SU-DHL-6 (cell line): Measurements from ENCODE around the gene CDH23.

Experiments used
- H2AFZ ChIP-seq: fragments of 200-600 bp; sonication (generic); 2 replicates; pipeline ENCODE4 v1.6.1; 2014; ENCODE audit warnings: low read depth, mild to moderate bottlenecking, moderate library complexity, mixed read lengths, antibody characterized with exemption, low read length; ENCODE audit not compliant: severe bottlenecking
- H3F3A ChIP-seq: fragments of 200-600 bp; shearing (Covaris generic); 2 replicates; pipeline ENCODE4 v1.6.0; 2016; ENCODE audit warnings: antibody characterized with exemption, mild to moderate bottlenecking; ENCODE audit not compliant: insufficient read depth
- H3K27ac ChIP-seq: fragments of 200-600 bp; sonication (generic); 2 replicates; pipeline ENCODE4 v1.5.1; 2016; ENCODE audit warnings: low read depth, mild to moderate bottlenecking, low read length, moderate library complexity, mixed read lengths
- H3K27me3 ChIP-seq: fragments of 200-600 bp; sonication (generic), shearing (Covaris generic); 2 replicates; pipeline ENCODE4 v1.6.0; 2014; ENCODE audit warnings: mild to moderate bottlenecking, low read length
- H3K36me3 ChIP-seq: fragments of 200-600 bp; sonication (generic); 2 replicates; pipeline ENCODE4 v1.6.1; 2014; ENCODE audit warnings: mild to moderate bottlenecking, low read length, mixed read lengths
- H3K4me2 ChIP-seq: fragments of 300-600, 200-600 bp; shearing (Covaris generic), sonication (generic); 2 replicates; pipeline ENCODE4 v1.6.0; 2014; ENCODE audit warnings: low read length, low read depth, mild to moderate bottlenecking; ENCODE audit not compliant: poor library complexity, severe bottlenecking
- H3K4me3 ChIP-seq: fragments of 200-600 bp; sonication (generic); 2 replicates; pipeline ENCODE4 v1.5.1; 2014; ENCODE audit warnings: antibody characterized with exemption, low read length, mild to moderate bottlenecking, mixed read lengths; ENCODE audit not compliant: insufficient read depth, poor library complexity, severe bottlenecking
- H3K79me2 ChIP-seq: fragments of 200-600 bp; sonication (generic); 2 replicates; pipeline ENCODE4 v1.6.1; 2014; ENCODE audit warnings: mild to moderate bottlenecking, low read length, moderate library complexity; ENCODE audit not compliant: insufficient read depth
- H3K9ac ChIP-seq: fragments of 200-600 bp; sonication (generic); 2 replicates; pipeline ENCODE4 v1.7.0; 2014; ENCODE audit warnings: mild to moderate bottlenecking, low read length
- H3K9me2 ChIP-seq: fragments of 200-600 bp; sonication (generic); replicated peaks from 2 replicates; pipeline ENCODE4 v1.6.1; 2014; ENCODE audit warnings: low read length; ENCODE audit not compliant: insufficient read depth
- H3K9me3 ChIP-seq: fragments of 200-600 bp; sonication (generic); 2 replicates; pipeline ENCODE4 v1.6.1; 2014; ENCODE audit warnings: low read length, mixed read lengths; ENCODE audit not compliant: insufficient read depth
- H4K20me1 ChIP-seq: fragments of 200-600 bp; sonication (generic); 2 replicates; pipeline ENCODE4 v1.6.1; 2014; ENCODE audit warnings: low read depth, mild to moderate bottlenecking, antibody characterized with exemption, low read length, moderate library complexity, mixed read lengths
- EZH2phosphoT487 ChIP-seq: fragments of 200-600 bp; sonication (generic), shearing (Covaris generic); conservative IDR thresholded peaks from 2 replicates; pipeline ENCODE4 v1.6.1; 2018; ENCODE audit warnings: mild to moderate bottlenecking, antibody characterized with exemption, low read length, moderate library complexity, mixed read lengths
- TF ChIP-seq, protein P1 (sequence below): fragments of 200-600 bp; sonication (generic); IDR thresholded peaks from one replicate; pipeline ENCODE4 v1.5.1; 2017; ENCODE audit warnings: antibody characterized with exemption, mild to moderate bottlenecking, low read length, moderate library complexity; ENCODE audit not compliant: insufficient read depth, poor library complexity, severe bottlenecking

Gene CDH23

DNA sequence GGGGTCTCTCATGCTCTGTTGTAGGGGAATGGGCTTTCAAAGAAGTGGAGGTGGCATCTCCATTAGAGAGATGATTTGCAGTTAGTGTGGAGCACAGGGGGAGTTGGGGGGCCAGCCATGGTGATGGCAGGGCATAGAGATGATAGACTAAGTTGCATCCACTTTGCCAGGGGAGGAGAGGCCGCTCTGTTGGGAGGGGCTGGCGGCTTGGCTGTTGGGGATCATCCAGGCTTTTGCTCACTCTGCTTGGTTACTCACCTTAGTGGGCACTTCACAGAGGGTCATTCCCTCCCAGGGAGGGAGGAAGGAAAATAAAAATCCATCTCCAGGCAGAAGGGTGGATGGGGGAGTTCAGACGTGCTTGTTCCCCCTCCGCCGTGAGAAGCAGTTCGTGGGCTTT, 31.4 kb upstream of the CDH23 start:
- no peaks in the 10 kb centered on the region for H4K20me1 ChIP-seq
- H3K4me3 ChIP-seq: no peak overlapping the region
- no peak for TF ChIP-seq EZH2phosphoT487
- TF ChIP-seq, protein P1, sequence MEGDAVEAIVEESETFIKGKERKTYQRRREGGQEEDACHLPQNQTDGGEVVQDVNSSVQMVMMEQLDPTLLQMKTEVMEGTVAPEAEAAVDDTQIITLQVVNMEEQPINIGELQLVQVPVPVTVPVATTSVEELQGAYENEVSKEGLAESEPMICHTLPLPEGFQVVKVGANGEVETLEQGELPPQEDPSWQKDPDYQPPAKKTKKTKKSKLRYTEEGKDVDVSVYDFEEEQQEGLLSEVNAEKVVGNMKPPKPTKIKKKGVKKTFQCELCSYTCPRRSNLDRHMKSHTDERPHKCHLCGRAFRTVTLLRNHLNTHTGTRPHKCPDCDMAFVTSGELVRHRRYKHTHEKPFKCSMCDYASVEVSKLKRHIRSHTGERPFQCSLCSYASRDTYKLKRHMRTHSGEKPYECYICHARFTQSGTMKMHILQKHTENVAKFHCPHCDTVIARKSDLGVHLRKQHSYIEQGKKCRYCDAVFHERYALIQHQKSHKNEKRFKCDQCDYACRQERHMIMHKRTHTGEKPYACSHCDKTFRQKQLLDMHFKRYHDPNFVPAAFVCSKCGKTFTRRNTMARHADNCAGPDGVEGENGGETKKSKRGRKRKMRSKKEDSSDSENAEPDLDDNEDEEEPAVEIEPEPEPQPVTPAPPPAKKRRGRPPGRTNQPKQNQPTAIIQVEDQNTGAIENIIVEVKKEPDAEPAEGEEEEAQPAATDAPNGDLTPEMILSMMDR: no peak
- no peaks in the 10 kb centered on the region for H3F3A ChIP-seq
- no peak overlapping the region for H3K4me2 ChIP-seq
- no peaks in the 10 kb centered on the region for H3K36me3 ChIP-seq
- no peak overlapping the region for H2AFZ ChIP-seq
- no peaks in the 10 kb centered on the region for H3K9me3 ChIP-seq
- H3K9ac ChIP-seq: no peak overlapping the region
- H3K27ac ChIP-seq: no peak overlapping the region
- no peaks in the 10 kb centered on the region for H3K27me3 ChIP-seq
- H3K79me2 ChIP-seq: no peaks in the 10 kb centered on the region
- H3K9me2 ChIP-seq: no peaks in the 10 kb centered on the region

DNA sequence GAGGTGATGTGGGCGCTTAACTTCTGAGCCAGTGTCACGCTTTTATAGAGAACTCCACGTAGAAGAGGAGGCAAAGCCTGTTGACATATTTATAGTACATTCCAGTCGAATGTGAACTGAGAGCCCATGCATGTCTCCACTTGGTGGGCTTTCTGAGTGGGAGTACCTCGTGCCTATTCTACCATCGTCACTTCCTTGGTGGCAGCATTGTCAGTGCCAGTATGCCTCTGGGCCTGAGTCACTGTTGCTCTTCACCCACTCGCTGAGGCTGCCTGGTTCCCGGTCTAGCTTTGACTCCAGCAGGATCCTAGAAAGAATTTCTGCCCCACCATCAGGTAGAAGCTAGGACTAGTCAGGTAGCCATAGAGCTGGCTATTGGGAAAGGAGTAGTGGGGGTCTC, 30.0 kb upstream of the CDH23 start:
- H3K9me3 ChIP-seq: no peaks in the 10 kb centered on the region
- no peaks in the 10 kb centered on the region for H3K27me3 ChIP-seq
- no peaks in the 10 kb centered on the region for H3F3A ChIP-seq
- H2AFZ ChIP-seq: no peak overlapping the region
- H3K4me2 ChIP-seq: no peak overlapping the region
- H3K79me2 ChIP-seq: no peaks in the 10 kb centered on the region
- no peaks in the 10 kb centered on the region for H3K9me2 ChIP-seq
- no peak overlapping the region for H3K4me3 ChIP-seq
- TF ChIP-seq EZH2phosphoT487: no peak
- TF ChIP-seq, protein P1: no peak
- no peak overlapping the region for H3K27ac ChIP-seq
- H3K36me3 ChIP-seq: no peaks in the 10 kb centered on the region
- H4K20me1 ChIP-seq: no peaks in the 10 kb centered on the region
- H3K9ac ChIP-seq: no peak overlapping the region

DNA sequence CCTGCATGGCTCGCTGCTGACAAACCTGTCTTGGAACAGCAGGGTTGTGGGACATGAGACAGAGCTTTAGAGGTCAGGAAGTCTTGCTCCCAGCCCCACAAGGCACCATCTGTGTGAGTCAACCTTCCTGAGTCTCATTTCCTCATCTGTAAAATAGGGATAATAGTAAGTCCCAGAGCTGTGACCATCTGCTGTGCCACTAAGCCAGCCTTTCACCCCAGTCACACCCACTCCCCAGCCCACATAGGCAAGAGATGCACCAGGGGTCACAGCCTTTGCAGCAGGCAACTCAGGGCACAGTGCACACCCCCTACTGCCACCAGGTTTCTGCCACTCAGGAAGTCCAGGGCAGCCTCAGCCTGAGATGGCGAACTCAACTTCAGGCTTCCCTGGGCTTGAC, 29.4 kb upstream of the CDH23 start:
- no peaks in the 10 kb centered on the region for H3F3A ChIP-seq
- no peaks in the 10 kb centered on the region for H3K36me3 ChIP-seq
- no peak overlapping the region for H3K4me3 ChIP-seq
- H3K4me2 ChIP-seq: no peak overlapping the region
- H3K27me3 ChIP-seq: no peaks in the 10 kb centered on the region
- no peaks in the 10 kb centered on the region for H3K79me2 ChIP-seq
- H3K27ac ChIP-seq: no peak overlapping the region
- no peaks in the 10 kb centered on the region for H4K20me1 ChIP-seq
- H2AFZ ChIP-seq: no peak overlapping the region
- H3K9me2 ChIP-seq: no peaks in the 10 kb centered on the region
- no peak overlapping the region for H3K9ac ChIP-seq
- H3K9me3 ChIP-seq: no peaks in the 10 kb centered on the region
- TF ChIP-seq, protein P1: no peak
- TF ChIP-seq EZH2phosphoT487: no peak
